Heart left ventricle (tissue), 13 donors: ENCODE data around the gene DNM1L.

Experiments used
- POLR2A ChIP-seq, 2 donors: fragments of 450-650 bp; IDR thresholded peaks; one replicate each; pipeline ENCODE4 v1.6.1; 2017; ENCODE audit warnings: antibody characterized with exemption in 2 of 2, mild to moderate bottlenecking in 2 of 2, moderate library complexity in 2 of 2
- TF ChIP-seq, protein P1 (sequence below), 12 donors: fragments of 200-600 bp; sonication (generic) in 4 of 12; IDR thresholded peaks; one replicate each; pipeline versions ENCODE4 v1.5.0 to v1.8.0; 2018 to 2022; ENCODE audit warnings: antibody characterized with exemption in 12 of 12, mild to moderate bottlenecking in 5 of 12
- donor health status: ischemic (EF 13 %, LVEDD 7.1; RV severe dilation, severe dysfunction).
- donor health status: DM: no; HTN: yes; CAD: no.
- donor health status: DM: no; HTN: no; CAD: no.
- donor health status: ischemic (EF 25% LVEDD 6.9; RV normal size, moderate dysfunction).
- donor health status: ischemic (EF 25% LVEDD 5.7; RV mildly dilated, moderate dysfunction).
- donor health status: ischemic (EF 35%, LVEDD 5.7; RV mildly dilated, moderate dysfunction).
- donor health status: nonischemic (EF 11% LVEDD 7.7; RV severe dilation, severe dysfunction).
- donor health status: DM: yes; HTN: yes; CAD: no.
- donor health status: PGD.
- donor health status: ischemic (EF 29% LVEDD 5.4; RV normal size, mild dysfunction).
- donor health status: nonischemic (EF 23%, LVEDD 6.1; RV moderate dilation, normal function).

GRCh38 chr12:32755051-32755653 is 76.1 kb downstream of the DNM1L start:
- TF ChIP-seq, protein P1, sequence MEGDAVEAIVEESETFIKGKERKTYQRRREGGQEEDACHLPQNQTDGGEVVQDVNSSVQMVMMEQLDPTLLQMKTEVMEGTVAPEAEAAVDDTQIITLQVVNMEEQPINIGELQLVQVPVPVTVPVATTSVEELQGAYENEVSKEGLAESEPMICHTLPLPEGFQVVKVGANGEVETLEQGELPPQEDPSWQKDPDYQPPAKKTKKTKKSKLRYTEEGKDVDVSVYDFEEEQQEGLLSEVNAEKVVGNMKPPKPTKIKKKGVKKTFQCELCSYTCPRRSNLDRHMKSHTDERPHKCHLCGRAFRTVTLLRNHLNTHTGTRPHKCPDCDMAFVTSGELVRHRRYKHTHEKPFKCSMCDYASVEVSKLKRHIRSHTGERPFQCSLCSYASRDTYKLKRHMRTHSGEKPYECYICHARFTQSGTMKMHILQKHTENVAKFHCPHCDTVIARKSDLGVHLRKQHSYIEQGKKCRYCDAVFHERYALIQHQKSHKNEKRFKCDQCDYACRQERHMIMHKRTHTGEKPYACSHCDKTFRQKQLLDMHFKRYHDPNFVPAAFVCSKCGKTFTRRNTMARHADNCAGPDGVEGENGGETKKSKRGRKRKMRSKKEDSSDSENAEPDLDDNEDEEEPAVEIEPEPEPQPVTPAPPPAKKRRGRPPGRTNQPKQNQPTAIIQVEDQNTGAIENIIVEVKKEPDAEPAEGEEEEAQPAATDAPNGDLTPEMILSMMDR (IDR thresholded peaks at IDR 0.05), result peak; percentile 27 to 67 (median 53)
- TF ChIP-seq POLR2A (IDR thresholded peaks at IDR 0.05), result no peak
